ENCODE data around the gene WNT6.

WNT6 gene

DNA sequence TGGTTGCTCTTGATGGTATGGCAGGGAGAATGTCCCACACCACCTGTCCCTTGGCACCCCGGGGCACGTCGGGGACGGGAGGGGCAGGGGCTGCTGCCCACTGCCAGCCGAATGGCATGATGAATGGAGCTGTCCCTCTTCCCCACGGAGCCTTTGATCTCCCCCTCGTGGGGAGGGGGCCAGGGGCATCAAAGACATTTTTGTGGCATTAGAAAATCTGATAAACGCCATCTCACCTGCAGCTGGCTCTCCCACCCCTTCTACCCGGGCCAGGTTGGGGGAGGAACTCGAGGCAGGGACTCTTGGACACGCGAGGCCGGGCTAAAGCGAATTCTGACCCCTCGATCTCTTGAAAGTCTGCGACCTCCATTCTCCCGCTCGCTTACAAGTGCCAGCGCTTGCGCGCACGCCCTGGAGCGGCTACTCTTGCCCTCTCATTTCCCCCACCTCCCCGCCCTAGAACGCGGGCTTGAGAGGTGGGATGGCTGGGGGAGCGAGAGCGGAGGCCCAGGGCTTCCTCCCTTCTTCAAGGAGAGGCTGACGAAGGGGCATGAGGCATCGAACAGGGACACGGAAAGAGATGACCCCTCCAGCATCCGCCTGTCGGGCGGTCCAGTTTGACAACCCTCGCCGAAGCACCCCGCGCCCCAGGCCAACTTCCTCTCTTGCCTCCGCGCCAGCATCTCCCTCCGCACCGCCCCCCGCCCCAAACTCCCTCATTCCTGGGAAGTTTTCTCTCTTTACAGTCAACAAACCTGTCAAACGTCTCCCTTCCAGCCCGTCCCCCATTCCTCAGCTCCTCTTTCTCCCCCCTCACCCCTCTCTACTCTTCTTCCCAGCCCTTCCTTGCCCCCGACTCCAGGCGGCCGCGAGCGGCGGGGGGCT, 692 bp upstream of the WNT6 start:
- no peak for DNase-seq

DNA sequence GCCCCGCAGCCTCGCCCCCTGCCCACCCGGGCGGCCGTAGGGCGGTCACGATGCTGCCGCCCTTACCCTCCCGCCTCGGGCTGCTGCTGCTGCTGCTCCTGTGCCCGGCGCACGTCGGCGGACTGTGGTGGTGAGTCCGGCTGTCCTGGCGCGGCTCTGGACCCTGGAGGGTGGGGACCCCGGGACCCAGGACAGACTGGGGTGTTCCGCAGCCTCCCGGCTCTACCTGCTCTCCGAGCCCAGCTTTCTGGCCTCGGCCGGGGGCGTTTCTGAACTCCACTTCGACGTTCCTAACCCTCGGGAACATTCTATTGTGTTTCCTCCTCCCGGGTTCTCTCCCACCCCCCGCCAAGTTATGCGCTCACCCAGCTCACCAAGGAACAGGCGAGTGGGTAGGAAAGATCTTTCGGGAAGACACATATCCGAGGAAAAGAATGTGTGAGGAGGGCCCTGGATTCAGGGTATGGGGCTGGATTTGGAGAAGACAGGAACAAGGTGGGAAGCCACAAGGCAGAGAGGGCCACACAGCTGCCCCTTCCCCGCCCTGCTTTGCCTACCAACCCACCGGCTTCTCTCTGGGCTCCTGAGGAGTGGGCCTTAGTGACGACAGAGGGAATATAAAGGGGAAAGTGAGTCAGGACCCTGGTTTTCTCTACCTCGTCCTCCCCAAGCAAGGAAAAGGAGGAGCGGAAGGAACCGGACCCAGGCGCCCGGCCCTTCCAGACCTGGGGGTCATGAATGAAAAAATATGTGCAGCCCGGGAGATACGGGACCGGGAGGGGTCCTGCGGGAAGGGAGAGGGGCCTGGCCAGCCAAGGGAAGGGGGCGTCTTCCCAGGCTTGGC, 605 bp downstream of the WNT6 start:
- DNase-seq = no peak

- peak; percentile 92 for DNase-seq
These were observed 1.4 kb downstream of the WNT6 start for GRCh38 chr2:218860950-218861381.

DNA sequence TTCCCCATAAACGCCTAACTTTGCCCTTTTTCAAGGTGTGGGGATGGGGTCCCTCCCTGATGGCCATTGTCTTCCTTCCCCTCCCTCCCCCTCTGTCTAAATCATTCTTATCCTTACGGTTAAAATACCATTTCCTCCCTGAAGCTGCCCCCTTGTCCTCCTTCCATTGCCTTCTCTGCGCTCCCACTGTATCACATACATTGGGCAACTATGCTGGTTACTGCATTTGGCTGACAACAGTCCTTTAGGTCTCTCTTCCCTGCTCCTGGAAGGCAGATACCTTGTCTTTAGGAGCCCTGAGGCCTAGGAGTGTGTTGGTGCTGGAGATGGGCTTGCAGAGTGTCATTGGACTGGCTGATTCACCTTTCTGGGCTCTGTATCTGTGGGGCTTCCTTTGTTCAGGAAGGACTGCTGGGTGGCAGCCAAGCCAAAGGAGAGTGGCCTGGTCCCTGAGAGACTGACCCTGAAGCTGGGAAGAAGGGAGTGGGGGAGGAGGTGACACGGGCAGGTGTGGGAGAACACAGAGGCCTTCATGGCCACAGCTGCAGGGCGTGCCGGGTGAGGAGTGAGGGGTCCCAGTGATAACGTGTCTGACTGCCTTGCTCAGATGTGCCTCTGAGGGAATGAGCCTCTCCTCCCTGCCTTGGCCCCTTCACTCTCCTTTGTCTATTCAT, 2.2 kb downstream of the WNT6 start:
- DNase-seq = no peak

- DNase-seq = no peak
These were observed 3.5 kb downstream of the WNT6 start for GRCh38 chr2:218863021-218863520.

DNA sequence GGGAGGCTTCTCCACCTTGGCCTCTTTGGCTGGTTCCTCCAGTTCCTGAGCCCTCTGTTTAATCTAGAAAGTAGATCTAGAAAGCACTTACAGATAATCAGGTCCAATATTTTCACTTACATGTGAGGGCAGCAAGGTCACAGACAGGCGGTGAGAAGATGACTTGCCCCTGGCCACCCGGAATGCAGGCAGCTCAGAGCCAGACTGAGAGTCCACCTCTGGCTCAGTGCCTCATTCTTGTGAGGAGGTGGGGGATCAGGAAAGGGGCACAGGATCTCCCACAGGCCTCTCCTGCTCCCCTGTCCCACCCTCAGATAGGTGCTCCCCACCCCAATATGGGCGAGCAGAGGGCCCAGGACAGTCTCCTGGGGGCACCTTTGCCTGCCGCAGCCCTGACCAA, 5.8 kb downstream of the WNT6 start:
- DNase-seq = no peak

GRCh38 chr2:218865999-218866398, 6.4 kb downstream of the WNT6 start:
- DNase-seq = no peak

- no peak for DNase-seq
These were observed 8.3 kb downstream of the WNT6 start for GRCh38 chr2:218867900-218868299.

- DNase-seq = no peak
These were observed 9.5 kb downstream of the WNT6 start for GRCh38 chr2:218869064-218869463.

- no peak for DNase-seq
These were observed 11.4 kb downstream of the WNT6 start for GRCh38 chr2:218870984-218871344.

GRCh38 chr2:218871345-218872302, 12.0 kb downstream of the WNT6 start:
- DNase-seq = no peak

DNA sequence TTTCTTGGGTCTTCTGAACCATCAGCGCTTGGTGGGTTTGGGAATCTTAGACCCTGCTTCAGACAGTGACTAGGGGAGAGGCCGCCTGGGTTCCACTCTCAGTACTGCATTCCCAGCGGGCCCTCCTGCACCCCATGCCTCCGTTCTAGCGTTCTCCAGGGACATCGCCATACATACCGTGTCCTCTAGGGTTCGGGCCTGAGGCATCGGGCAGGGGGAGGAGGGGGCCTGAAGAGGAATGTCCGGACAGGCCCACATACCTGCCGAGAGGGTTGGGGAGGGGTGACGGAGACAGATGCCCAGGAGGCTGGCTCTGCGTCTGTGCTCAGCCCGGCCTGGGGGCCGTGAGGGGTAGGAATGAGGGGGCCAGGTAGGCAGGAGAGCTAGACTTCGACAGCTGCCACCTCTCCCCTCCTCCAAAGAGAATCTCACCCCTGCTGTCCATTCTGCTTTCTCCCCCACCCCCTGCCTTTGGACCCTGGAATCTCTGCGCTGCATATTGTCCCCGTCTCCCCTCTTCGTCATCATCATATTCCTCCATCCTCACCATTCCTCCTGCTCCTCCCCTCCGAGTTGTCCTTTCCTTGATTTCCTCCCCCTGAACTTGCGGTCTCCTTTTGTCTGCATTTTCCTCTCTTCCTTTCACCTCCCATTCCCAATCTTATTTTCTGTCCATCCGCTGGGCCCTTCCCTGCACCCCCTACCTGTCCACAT, 13.2 kb downstream of the WNT6 start:
- DNase-seq = no peak

GRCh38 chr2:218873359-218874194, 14.0 kb downstream of the WNT6 start:
- DNase-seq = no peak

DNA sequence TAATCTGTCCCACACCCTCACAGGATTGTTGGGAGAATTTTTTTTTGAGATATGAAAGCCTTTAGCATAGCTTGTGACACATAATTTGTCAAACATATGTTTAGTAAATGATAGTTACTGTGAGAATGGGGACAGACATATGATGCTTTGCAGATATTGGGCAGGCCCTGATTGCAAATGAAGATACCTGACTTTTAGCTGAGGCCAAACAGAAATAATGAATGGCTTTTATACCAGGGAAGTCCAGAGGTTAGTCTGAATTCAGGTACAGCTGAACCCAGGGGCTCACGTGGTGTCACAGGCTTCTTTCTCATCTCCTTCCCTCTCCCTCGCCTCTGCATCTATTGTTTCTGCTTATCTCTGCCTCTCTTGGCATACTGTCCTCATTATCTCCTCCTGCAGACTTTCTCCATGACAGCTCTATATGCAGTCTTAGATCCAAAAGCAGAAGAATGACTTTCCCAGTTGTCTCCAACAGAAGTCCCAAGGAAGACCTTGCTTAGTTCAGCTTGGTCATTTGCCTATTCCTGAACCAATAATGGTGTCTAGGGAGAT, 16.2 kb downstream of the WNT6 start:
- DNase-seq = no peak

DNA sequence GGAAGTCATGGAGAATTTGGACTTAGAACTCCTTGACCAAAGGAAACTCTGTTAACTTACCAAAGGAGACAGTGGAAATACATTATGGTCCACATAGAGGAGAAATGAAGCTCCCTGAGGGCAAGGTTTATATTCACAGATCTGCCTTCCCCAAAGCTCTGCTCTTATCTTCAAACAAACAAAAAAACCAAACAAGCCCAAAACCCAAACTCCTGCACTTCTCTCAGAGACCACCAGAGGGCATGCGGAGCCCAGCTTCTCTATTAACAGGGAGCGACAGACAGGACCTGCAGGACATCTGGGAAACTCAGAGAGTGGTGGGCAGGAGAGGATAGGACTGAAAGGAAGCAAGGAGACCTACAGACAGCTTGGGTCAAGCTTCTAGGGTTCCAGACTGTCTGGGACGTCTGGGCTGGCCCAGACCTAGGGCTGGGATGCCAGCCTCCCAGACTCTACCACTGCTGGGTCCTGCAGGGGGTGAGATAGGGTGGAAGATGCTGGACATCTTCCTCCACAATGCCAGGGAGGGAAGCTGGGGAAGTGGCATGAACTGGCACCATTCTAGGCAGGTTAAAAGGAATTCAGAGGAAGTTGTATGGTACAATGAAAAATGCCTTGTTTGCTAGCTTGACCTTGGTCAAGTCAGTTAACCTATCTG, 17.1 kb downstream of the WNT6 start:
- DNase-seq = peak; percentile 14

DNA sequence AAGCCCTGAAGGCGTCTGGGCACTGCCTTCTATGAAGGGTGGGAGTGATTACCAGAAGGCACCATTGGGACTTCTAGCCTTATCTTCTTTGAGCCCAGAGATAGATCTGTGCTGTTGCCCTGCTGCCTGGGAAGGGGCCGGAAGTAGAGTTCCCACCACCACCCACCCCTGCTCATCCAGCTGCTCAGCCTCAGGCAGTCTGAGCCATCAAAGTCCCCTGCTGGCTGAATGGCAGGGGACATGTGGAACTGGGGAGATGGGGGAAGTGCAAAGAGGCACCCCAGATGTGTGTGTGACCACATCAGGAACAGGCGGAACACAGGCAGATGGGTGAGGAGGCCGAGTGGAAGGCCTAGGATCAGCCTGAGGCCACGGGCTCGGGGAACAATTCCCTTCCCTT, 17.7 kb downstream of the WNT6 start:
- DNase-seq = no peak

DNA sequence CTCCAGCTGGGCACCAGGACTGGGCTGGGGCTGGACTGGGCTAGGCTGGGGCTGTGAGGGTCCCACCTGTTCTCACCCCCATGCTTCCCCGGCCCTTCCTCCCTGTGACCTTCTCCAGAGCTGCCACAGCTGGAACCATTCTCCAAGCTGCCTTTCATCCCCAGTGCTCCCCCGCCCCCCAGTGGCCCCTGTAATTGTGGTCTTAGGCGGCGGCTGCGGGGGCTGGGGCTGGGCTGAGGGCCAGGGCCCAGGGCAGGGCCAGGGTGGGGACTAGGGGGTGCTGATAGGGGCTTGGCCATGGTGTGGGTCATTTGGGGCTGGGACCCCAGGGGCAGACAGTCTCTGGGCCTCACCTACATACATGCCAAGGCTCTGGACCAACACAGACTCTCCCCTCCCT, 18.3 kb downstream of the WNT6 start:
- DNase-seq = no peak

DNA sequence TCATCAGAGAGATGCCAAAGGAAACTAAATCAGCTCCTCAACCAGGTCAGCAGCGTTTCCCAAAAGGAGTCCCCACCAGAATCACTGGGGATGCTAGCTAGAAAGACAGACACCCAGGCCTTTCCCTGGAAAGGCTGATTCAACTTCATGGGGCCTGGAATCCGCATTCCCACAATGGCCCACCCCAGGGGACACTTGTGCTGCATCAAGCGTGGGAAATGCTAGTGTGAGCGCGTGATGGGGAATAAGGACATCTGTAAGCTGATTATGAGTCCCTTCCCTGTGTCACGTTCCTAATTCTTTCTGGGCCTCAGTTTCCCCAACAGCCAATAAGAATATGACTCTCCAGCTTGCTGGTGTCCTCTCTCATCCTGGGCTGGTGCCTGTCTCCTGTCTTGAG, 18.9 kb downstream of the WNT6 start:
- DNase-seq = no peak

- DNase-seq = peak; percentile 60
These were observed 19.5 kb downstream of the WNT6 start for GRCh38 chr2:218878926-218879761.
